Stomach (tissue), 9 donors: ENCODE results near the gene PRRT1B. TPM values are rescaled to one million over a fixed set of nuclear protein-coding genes. Genes with fewer than 3 reads are reported as not detected.

Experiments
- DNase-seq, 2 donors: peaks; one replicate each; pipeline versions ENCODE4 v3.0.0 to v3.0.0-alpha.2; 2013 to 2019
- H3K27ac ChIP-seq, 5 donors: fragments of 200-600 bp in 4 of 5; sonication (generic) in 4 of 5; one replicate each; pipeline ENCODE4 v1.5.1; 2013 to 2019; ENCODE audit warnings: mild to moderate bottlenecking in 1 of 5, moderate library complexity in 1 of 5
- H3K27me3 ChIP-seq, 3 donors: fragments of 200-600 bp; sonication (generic); one replicate each; pipeline ENCODE4 v1.5.1; 2017 to 2019; ENCODE audit warnings: mixed run types in 1 of 3
- H3K36me3 ChIP-seq, 4 donors: fragments of 200-600 bp; sonication (generic); 1 replicate in 3 of 4; 2 replicates in 1 of 4; pipeline ENCODE4 v1.5.1; 2016 to 2019
- H3K4me1 ChIP-seq, 4 donors: fragments of 200-600 bp; sonication (generic); one replicate each; pipeline ENCODE4 v1.5.1; 2016 to 2019
- H3K4me3 ChIP-seq, 4 donors: fragments of 200-600 bp; sonication (generic) in 3 of 4; one replicate each; pipeline ENCODE4 v1.5.1; 2016 to 2019; ENCODE audit warnings: mild to moderate bottlenecking in 1 of 4
- H3K9me3 ChIP-seq, 4 donors: fragments of 200-600 bp; sonication (generic); one replicate each; pipeline ENCODE4 v1.5.1; 2016 to 2019
- CTCF ChIP-seq, 7 experiments: fragments of 450-650 bp in 4 of 7; fragments of 200-600 bp in 3 of 7; sonication (generic) in 3 of 7; IDR thresholded peaks; one replicate each; pipeline ENCODE4 v1.5.1; 2016 to 2019; ENCODE audit warnings: antibody characterized with exemption in 7 of 7, control low read depth in 2 of 7, mild to moderate bottlenecking in 1 of 7
- EP300 ChIP-seq: sonication (generic); formaldehyde crosslinking; IDR thresholded peaks from one replicate; pipeline ENCODE4 v1.6.1; 2017; ENCODE audit warnings: antibody characterized with exemption
- POLR2A ChIP-seq, 4 donors: fragments of 450-650 bp; IDR thresholded peaks; one replicate each; pipeline ENCODE4 v1.6.1; 2016; ENCODE audit warnings: antibody characterized with exemption in 4 of 4, control low read depth in 2 of 4, mild to moderate bottlenecking in 1 of 4, moderate library complexity in 1 of 4
- POLR2AphosphoS5 ChIP-seq, 3 donors: sonication (generic); formaldehyde crosslinking; IDR thresholded peaks; one replicate each; pipeline ENCODE4 v1.6.1; 2016; ENCODE audit warnings: antibody characterized with exemption in 3 of 3
- WGBS, 5 donors: extraction: QIAGEN DNeasy Blood & Tissue Kit in 3 of 5; methylation state at CpG; one replicate each; pipeline versions ENCODE4 v1.1.5 to v1.1.7; 2013 to 2018; 5-methylcytosine and 5-hydroxymethylcytosine counted together
- intact Hi-C: fragments of 100-400 bp; cut with DNase I; formaldehyde crosslinking; loops from one replicate; pipeline ENCODE4 v1.15.1; 2023; ENCODE audit warnings: low total_unique reads
- polyA plus RNA-seq, 3 donors: library from polyadenylated mRNA; stranded (reverse); fragments of 200-250 nt; gene quantifications; one replicate each; pipeline ENCODE4 v1.2.3, GENCODE V29; 2013
- total RNA-seq, 5 donors: library from RNA; depleted of rRNA; stranded (reverse); fragments of >200 nt; gene quantifications; one replicate each; pipeline versions ENCODE4 v1.1.0 to v1.2.3, GENCODE V29; 2014 to 2016
- donor health status: healthy with polysubstance abuse.
- donor health status: Bipolar disorder and iron deficiency.
- donor health status: healthy.

PRRT1B gene
- total and polyA plus RNA-seq, 8 donors, result 0.48 to 10.9 (median 1.6) TPM; not detected in 2

- no peak overlapping the region for H3K27ac ChIP-seq
- H3K4me3 ChIP-seq, result no peak overlapping the region
- TF ChIP-seq CTCF (IDR thresholded peaks at IDR 0.05), result no peak
- no peak for TF ChIP-seq POLR2AphosphoS5 (IDR thresholded peaks at IDR 0.05)
- no peak for TF ChIP-seq POLR2A (IDR thresholded peaks at IDR 0.05)
- TF ChIP-seq EP300, result no peak
- 85 to 92% (median 89%) methylated on average over 9 to 14 of the region's 14 CpGs for WGBS, 5 donors
- no peak for DNase-seq
- H3K36me3 ChIP-seq, result peaks cover 42 to 85% (median 78%) of the 10 kb centered on the region in 4 donors
- no peaks in the 10 kb centered on the region for H3K9me3 ChIP-seq
- H3K4me1 ChIP-seq, result peaks cover 0 to 32% (median 3%) of the 10 kb centered on the region in 4 donors
- no peaks in the 10 kb centered on the region for H3K27me3 ChIP-seq
- intact Hi-C loops, result no loop called here
Measured at GRCh38 chr9:131587906-131588305, 42.6 kb downstream of the PRRT1B start.

GRCh38 chr9:131588396-131588795 is 43.1 kb downstream of the PRRT1B start:
- Histone ChIP-seq H3K9me3 (no peaks in the 10 kb centered on the region), H3K36me3 (peaks cover 39 to 85% (median 78%) of the 10 kb centered on the region in 4 donors), H3K27ac (no peak overlapping the region), H3K4me1 (peaks cover 0 to 32% (median 3%) of the 10 kb centered on the region in 4 donors), H3K27me3 (no peaks in the 10 kb centered on the region), H3K4me3 (no peak overlapping the region)
- 94 to 98% (median 96%) methylated on average over 5 to 9 of the region's 9 CpGs for WGBS, 5 donors
- DNase-seq, result no peak
- intact Hi-C loops, result no loop called here
- TF ChIP-seq POLR2A (IDR thresholded peaks at IDR 0.05) (no peak), CTCF (IDR thresholded peaks at IDR 0.05) (no peak), POLR2AphosphoS5 (IDR thresholded peaks at IDR 0.05) (no peak), EP300 (no peak)

- H3K27ac ChIP-seq, result no peak overlapping the region
- intact Hi-C loops, result no loop called here
- no peak for DNase-seq
- WGBS, 5 donors, result 91 to 94% (median 93%) methylated on average over 14 to 16 of the region's 16 CpGs
- TF ChIP-seq POLR2A (IDR thresholded peaks at IDR 0.05) (no peak), POLR2AphosphoS5 (IDR thresholded peaks at IDR 0.05) (no peak)
- peaks cover 32 to 85% (median 78%) of the 10 kb centered on the region in 4 donors for H3K36me3 ChIP-seq
- peaks cover 0 to 32% (median 3%) of the 10 kb centered on the region in 4 donors for H3K4me1 ChIP-seq
- no peaks in the 10 kb centered on the region for H3K27me3 ChIP-seq
- no peaks in the 10 kb centered on the region for H3K9me3 ChIP-seq
- no peak overlapping the region for H3K4me3 ChIP-seq
Measured at GRCh38 chr9:131589124-131589711, 43.9 kb downstream of the PRRT1B start.

- H3K27ac ChIP-seq, result no peak overlapping the region
- peaks cover 0 to 25% (median 3%) of the 10 kb centered on the region in 4 donors for H3K4me1 ChIP-seq
- no peaks in the 10 kb centered on the region for H3K9me3 ChIP-seq
- intact Hi-C loops, result loop anchor here (5.0 kb wide), 1 partner anchor 152 kb away; the partner anchor contains the start of gene RAPGEF1
- H3K36me3 ChIP-seq, result peaks cover 34 to 85% (median 78%) of the 10 kb centered on the region in 4 donors
- WGBS, 5 donors, result 93 to 95% (median 94%) methylated on average over 13 to 14 of the region's 14 CpGs
- no peaks in the 10 kb centered on the region for H3K27me3 ChIP-seq
- TF ChIP-seq POLR2A (IDR thresholded peaks at IDR 0.05) (no peak), CTCF (IDR thresholded peaks at IDR 0.05) (no peak), EP300 (no peak), POLR2AphosphoS5 (IDR thresholded peaks at IDR 0.05) (no peak)
- DNase-seq, result no peak
- no peak overlapping the region for H3K4me3 ChIP-seq
Measured at GRCh38 chr9:131589993-131590392, 44.7 kb downstream of the PRRT1B start.

GRCh38 chr9:131590449-131590848 is 45.1 kb downstream of the PRRT1B start:
- H3K27ac ChIP-seq, result no peak overlapping the region
- 67 to 87% (median 80%) methylated on average over 12 to 13 of the region's 13 CpGs for WGBS, 5 donors
- peaks cover 36 to 85% (median 78%) of the 10 kb centered on the region in 4 donors for H3K36me3 ChIP-seq
- no peak overlapping the region for H3K4me3 ChIP-seq
- H3K27me3 ChIP-seq, result no peaks in the 10 kb centered on the region
- H3K9me3 ChIP-seq, result no peaks in the 10 kb centered on the region
- peaks cover 0 to 23% (median 3%) of the 10 kb centered on the region in 4 donors for H3K4me1 ChIP-seq
- TF ChIP-seq EP300 (no peak), POLR2AphosphoS5 (IDR thresholded peaks at IDR 0.05) (no peak), POLR2A (IDR thresholded peaks at IDR 0.05) (no peak), CTCF (IDR thresholded peaks at IDR 0.05) (no peak)
- intact Hi-C loops, result loop anchor here (5.0 kb wide), 1 partner anchor 152 kb away; the partner anchor contains the start of gene RAPGEF1
- no peak for DNase-seq
